HG03565 (cell line): Measurements from ENCODE around the gene PORCN.

Experiments
- ATAC-seq: cut with Tn5 transposase; IDR thresholded peaks from one replicate; pipeline ENCODE4 v1.9.1; 2021; ENCODE audit warnings: mild to moderate bottlenecking, moderate library complexity; ENCODE audit not compliant: unreplicated experiment

PORCN gene

GRCh38 chrX:48508400-48509244 is at the start of gene PORCN:
PORCN (plus strand) TSS chrX:48508992; CDS start chrX:48509821, 829 bp downstream.
- peak; percentile 54 for ATAC-seq

GRCh38 chrX:48459483-48459882 is 49.3 kb upstream of the PORCN start:
- ATAC-seq, result no peak

GRCh38 chrX:48460031-48460430 is 48.8 kb upstream of the PORCN start:
- ATAC-seq, result no peak

GRCh38 chrX:48460606-48461005 is 48.2 kb upstream of the PORCN start:
- no peak for ATAC-seq

- no peak for ATAC-seq
Measured at GRCh38 chrX:48461830-48462229, 47.0 kb upstream of the PORCN start.

- ATAC-seq, result no peak
Measured at GRCh38 chrX:48465336-48465933, 43.4 kb upstream of the PORCN start.

GRCh38 chrX:48466696-48467095 is 42.1 kb upstream of the PORCN start:
- no peak for ATAC-seq

- ATAC-seq, result no peak
Measured at GRCh38 chrX:48467281-48467761, 41.5 kb upstream of the PORCN start.

- ATAC-seq, result no peak
Measured at GRCh38 chrX:48468247-48468671, 40.5 kb upstream of the PORCN start.

- no peak for ATAC-seq
Measured at GRCh38 chrX:48468693-48469691, 39.8 kb upstream of the PORCN start.

GRCh38 chrX:48470110-48470832 is 38.5 kb upstream of the PORCN start, which contains the start of gene SLC38A5:
SLC38A5 (minus strand) TSS chrX:48470260; CDS start chrX:48467924, 2,336 bp downstream.
- ATAC-seq, result no peak

GRCh38 chrX:48470833-48471118 is 38.0 kb upstream of the PORCN start:
- ATAC-seq, result no peak

GRCh38 chrX:48471504-48471903 is 37.3 kb upstream of the PORCN start:
- no peak for ATAC-seq

- no peak for ATAC-seq
Measured at GRCh38 chrX:48472225-48472624, 36.6 kb upstream of the PORCN start.

GRCh38 chrX:48472851-48473703 is 35.7 kb upstream of the PORCN start:
- ATAC-seq, result no peak

GRCh38 chrX:48473704-48473990 is 35.1 kb upstream of the PORCN start:
- no peak for ATAC-seq

GRCh38 chrX:48474127-48474526 is 34.7 kb upstream of the PORCN start:
- no peak for ATAC-seq

GRCh38 chrX:48474581-48474980 is 34.2 kb upstream of the PORCN start:
- no peak for ATAC-seq

- no peak for ATAC-seq
Measured at GRCh38 chrX:48475296-48475695, 33.5 kb upstream of the PORCN start.
